G401.6 (cell line): ENCODE results near the gene NEIL1.
"Not testable (repeated sequence)": the region's sequence is repeated elsewhere in the genome, so short reads cannot be mapped to it uniquely, and the experiment has no call there.

Experiments
- FAIRE-seq: peaks from 2 replicates; lab custom pipeline; 2012; peaks lifted over from hg19 to GRCh38; lab: Jason Lieb, UNC

The NEIL1 gene, protein sequence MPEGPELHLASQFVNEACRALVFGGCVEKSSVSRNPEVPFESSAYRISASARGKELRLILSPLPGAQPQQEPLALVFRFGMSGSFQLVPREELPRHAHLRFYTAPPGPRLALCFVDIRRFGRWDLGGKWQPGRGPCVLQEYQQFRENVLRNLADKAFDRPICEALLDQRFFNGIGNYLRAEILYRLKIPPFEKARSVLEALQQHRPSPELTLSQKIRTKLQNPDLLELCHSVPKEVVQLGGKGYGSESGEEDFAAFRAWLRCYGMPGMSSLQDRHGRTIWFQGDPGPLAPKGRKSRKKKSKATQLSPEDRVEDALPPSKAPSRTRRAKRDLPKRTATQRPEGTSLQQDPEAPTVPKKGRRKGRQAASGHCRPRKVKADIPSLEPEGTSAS

DNA sequence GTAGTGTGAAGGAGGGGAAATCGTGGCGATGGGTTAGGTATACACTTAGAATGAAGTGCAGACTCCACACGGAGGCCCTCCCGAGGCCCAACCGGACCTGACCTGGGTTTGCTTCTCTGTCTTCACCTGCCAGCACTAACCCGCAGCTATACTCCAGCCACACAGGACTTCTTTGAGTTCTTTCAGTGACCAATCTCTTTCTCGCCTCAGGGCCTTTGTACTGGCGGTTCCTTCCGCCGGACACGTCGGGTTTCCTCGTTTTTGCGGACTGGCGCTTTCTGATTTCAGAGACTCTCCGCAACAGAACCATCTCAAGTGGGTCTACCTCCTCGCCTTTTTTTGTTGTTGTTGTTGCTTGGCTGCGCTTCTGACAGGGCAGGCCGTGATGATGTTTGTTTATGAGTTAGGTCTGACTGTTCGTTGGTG is at the start of gene NEIL1:
TSS of gene NEIL1 (plus strand) at position 244 of the 426 bp plus-strand sequence. CDS start 1,867 bp downstream, outside the sequence.
- FAIRE-seq: no peak

DNA sequence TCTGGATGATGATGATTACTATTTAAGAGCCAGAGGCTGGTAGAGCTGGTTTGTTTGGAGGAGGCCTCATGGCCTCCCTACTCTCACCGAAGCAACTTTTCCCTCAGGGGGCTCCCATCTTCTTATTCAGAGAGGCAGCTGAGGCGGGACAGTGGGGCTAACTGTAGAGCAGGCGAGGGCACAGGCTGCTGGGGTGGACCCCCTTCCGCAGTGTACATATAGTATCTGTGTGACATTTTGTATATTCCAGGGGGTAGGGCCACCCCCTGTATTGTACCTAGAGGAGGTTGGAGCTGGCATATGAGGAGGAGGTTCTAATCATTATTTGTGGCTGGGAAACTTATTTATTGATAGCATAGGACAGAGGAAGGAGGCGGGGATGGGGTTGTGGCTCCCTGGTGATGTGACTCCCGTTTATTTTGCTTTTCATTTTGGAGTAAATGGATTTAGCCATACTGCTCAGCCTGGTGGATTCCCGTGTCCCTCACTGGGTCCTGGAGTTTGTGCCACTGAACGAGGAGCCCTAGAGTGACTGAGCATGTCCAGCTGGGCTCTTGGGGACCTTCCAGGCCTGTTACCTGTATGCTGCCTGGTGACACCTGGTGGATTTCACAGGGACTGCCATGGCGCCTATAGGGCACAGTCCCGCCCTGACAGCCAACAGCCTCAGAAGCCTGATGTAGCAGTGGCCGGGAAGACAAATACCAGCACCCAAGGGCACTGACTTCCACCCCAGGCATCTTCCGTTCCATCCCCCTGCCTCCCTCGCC is 48.1 kb upstream of the NEIL1 start:
- FAIRE-seq: not testable (repeated sequence)

DNA sequence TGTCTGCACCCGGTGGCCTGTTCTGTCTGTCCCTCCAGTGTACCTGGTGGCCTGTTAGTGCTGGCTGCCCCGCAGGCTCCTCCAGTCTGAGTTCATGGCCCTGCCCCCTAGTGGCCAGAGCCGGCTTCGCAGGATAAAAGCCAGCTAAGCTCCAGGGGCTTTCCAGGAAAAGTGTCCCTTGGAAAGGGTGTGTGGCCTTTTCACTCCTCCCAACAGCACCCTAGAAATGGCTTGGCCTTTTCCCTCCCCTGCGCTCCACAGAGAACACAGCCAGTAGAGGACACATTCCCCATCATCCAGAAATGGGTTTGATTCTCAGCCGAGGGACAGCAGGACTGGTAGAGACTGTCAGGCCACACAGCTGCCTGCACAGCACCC is 47.5 kb upstream of the NEIL1 start:
- FAIRE-seq: not testable (repeated sequence)

DNA sequence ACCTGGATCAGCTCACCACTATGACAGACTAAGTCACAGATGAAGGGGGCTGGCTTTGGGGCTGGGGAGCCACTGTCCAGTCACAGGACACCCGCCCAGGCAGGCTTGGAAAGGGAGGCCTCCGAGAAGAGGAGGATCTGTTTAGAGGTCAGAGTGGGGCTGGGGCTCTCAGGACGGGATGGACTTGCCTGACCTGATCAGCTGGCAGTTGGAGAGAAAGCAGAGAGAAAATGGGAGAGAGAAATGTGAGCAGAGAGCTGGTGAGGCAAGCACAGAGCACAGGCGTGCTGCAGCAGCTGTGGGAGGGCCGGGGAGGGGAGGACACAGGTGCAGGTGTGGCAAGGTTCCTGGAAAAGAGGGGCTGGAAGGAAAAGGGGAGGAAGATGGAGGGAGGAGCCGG is 46.8 kb upstream of the NEIL1 start:
- not testable (repeated sequence) for FAIRE-seq

DNA sequence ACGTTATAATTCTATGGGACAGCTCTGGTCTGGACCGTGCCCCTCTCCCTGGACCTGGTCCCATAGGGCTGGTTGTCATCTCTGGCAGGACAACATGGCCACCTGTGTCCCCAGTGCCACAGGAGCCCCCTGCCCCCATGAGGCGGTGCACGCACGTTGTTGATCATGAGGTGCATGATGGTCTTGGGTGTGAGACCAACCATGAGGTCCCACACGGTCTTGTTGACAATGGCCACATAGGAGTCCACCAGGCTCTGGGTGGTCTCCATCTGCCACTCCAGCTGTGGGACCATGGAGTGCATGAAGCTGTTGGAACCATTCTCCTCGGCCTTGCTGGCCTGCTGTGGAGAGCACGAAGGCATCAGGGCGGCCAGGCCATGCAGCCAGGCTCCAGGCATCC is 44.5 kb upstream of the NEIL1 start:
- no peak for FAIRE-seq

DNA sequence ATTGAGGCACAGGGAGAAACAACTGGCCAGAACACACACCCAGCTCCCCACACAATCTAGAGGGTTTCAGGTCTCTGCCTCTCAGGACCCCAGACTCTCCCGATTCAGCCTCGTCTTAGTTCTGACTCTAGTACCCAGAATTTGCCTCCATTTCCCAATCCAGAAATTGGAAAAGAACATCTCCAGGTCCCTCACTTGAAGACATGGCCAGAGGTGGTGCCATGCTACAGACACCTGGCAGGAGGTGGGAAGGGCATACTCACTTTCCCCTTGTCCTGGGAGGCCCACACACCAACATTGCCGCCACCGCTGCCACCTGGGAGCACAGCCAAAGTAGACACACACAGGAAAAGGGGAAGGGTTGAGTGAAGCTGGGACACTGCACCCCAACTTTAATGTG is 44.1 kb upstream of the NEIL1 start:
- FAIRE-seq: not testable (repeated sequence)

DNA sequence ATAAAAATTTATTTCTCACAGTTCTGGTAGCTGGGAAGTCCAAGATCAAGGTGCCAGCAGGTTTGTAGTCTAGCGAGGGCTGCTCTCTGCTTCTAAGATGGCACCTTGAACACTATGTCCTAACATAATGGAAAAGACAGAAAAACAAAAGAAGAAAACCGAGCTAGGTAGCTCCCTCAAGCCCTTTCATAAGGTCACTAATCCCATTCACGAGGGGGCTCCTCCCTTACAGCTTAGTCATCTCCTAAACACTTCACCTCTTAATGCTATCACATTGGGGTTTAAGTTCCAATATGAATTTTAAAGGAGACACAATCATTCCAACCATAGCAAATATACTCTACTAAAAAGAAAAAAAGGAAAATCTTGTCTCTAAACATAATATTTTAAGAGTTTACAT is 40.7 kb upstream of the NEIL1 start:
- no peak for FAIRE-seq

DNA sequence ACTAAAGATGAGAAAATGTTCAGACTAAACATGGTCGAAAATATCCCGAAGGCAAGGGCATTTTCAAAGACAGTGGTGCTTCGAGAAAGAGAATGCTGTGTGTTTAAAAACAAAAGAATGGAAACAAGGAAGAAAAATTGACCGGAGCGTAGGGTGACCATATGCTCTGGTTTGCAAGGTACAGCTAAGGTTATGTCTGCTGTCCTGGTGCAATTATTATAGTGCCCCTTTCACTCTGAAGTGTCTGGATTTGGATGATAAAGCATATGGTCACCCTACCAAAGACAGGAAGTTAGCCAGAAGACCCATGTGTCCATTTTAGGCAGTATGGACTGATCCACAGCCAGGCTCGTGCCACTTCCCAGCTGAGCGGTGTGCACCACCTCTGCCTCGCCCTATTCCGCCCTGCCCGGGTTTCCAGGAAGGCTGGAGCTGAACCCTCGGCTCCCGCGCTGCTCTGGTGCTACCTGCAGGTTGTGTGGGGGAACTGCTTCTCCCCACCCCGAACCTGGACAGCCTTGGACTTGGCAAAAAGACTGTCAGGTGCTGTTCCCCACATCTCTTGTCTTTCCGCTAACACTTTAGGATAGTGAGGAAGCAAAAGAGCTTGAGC is 39.0 kb upstream of the NEIL1 start:
- no peak for FAIRE-seq

DNA sequence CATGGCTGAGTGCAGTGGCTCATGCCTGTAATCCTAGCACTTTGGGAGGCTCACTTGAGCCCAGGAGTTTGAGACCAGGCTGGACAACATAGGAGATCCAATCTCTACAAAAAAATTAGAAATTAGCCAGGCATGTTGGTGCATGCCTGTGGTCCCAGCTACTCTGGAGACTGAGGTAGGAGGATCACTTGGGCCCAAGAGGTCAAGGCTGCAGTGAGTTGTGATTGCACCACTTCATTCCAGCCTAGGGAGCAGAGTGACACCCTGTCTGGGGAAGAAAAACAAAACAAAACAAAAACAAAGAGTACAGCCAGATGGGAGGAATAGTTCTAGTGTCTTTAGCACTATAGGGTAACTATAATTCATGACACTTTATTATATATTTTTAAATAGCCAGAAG is 37.1 kb upstream of the NEIL1 start:
- no peak for FAIRE-seq

DNA sequence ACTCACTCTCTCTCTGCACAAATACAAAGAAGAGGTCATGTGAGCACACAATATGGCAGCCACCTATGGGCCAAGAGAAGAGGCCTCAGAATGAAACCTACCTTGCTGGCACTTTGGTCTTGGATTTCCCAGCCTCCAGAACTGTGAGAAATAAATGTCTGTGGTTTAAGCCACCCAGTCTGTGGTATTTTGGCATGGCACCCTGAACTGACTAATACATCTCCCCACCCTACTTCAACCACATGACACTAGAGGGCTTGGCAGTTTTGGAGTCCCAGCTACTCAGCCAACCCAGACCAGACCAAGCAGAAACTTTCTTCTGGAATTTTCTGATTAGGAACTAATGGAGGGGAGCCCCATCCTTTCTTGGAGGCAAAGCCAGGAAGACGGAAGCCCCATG is 34.3 kb upstream of the NEIL1 start:
- FAIRE-seq: not testable (repeated sequence)

DNA sequence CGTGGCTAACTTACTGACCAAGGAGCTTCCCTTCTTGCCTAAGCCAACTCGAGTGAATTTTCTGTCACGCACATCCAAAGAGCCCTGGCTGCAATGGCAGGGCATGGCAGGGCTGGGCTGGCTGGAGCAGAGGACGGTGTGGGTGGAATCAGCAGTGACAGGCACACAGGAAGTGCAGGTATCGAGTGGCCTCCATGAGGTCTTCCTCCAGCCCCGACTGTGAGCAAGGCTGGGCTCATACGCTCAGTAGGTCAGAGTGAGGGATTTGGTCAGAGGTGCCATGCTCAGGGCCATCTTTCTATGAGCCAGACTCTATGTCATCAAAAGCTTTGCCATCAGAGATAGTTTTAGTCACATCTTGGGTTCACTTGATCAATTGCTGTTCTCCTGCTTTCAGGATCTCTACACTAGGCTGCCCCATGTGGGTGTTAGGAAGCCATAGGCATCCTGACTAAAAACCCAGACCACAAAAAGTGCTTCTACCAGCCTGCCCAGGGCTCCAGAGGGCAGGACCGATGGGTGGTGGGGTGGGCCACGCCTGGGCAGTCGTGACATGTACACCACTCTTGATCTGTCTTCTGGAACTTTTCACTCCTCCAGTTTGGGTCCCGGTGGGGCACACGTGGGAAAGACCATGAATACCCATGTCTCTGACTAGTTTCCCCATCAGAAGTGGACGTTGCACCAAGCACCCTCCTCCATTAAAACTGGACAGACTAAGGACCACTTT is 33.6 kb upstream of the NEIL1 start:
- FAIRE-seq: no peak

DNA sequence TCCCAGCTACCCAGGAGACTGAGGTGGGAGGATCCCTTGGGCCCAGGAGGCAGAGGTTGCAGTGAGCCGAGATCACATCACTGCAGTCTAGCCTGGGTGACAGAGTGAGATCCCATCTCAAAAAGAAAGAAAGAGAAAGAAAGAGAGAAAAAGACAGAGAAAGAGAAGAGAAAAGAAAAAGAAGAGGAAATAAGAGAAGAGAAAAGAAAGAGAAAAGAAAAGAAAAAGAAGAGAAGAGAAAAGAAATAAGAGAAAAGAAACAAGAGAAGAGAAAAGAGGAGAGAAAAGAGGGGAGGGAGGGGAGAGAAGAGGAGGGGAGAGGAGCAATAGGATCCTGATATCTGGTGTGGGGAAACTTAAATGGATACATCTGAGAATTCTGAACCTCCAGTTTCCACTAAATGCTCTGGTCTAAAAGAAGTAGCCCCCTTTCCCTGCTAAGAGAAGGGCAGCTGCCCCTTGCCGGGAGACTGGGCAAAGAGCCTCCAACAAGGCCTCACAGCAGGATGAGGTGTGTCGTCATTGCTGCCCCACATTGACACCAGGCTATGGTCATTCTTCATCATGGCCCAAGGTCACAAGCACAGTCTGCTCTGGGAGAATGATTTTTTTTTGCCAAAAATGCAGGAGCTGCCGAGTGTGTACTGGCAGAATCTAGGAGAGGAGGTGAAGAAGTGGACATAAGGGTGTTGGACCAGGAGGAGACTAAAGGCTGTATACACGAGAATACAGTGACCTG is 32.1 kb upstream of the NEIL1 start:
- no peak for FAIRE-seq

DNA sequence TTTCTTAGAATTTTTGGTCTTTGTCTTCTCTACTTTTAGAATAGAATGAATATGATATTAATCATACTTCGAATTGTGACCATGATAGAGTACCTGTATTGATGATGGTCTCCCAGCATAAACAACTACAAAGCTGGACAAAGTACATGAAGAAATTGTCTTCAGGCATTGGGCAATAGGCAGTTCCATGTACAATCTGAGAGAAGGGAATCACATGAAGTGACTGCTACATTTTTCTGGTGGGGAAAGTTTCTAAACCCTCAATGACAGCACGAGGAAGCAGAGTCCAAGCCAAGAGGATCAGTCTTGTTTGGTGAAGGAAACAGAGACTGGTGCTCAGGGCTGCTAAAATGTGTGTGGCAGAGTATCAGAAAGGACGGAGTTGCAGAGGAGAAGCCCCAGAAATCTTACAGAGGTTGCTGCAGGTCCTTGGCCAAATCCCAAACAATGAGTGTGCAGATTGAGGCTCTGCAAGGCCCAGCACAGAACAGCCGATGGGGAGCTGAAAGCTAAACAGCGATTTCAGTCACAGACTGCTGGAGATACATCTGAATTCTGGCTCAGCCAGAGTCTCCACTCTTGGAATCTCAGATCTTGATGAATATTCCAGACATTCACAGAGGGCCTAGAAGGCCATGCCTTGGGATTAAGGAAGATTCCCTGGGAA is 27.5 kb upstream of the NEIL1 start:
- FAIRE-seq: not testable (repeated sequence)

DNA sequence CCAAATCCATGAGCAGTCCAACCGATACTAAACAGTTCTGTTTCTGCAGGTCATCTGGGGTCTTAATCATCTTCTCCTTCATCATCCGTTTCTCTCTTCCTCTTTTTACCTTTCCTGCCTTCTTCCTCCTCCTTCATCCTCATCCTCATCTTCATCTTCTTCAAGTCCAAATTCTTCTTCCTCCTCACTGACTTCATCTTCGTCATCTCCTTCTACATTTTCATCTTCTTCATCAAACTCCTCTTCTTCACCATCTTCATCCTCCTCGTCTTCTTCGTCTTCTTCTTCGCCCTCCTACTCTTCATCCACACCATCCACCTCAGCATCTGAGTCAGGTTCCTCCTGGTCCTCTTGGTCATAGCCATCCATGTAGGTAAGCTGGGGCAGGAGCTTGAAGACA is 25.1 kb upstream of the NEIL1 start:
- no peak for FAIRE-seq

DNA sequence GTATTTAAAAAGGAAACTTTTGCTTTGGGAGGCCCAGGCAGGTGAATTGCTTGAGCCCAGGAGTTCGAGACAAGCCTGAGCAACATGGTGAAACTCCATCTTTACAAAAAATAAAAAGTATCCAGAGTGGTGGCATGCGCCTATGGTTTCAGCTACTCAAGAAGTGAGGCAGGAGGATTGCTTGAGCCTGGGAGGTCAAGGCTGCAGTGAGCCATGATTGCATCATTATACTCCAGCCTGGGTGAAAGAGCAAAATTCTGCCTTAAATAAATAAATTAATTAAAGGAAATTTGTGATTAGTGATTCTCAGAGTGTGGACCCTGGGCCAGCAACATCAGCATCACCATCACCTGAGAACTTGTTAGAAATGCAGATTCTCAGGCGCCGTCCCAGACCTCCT is 20.9 kb upstream of the NEIL1 start:
- no peak for FAIRE-seq

DNA sequence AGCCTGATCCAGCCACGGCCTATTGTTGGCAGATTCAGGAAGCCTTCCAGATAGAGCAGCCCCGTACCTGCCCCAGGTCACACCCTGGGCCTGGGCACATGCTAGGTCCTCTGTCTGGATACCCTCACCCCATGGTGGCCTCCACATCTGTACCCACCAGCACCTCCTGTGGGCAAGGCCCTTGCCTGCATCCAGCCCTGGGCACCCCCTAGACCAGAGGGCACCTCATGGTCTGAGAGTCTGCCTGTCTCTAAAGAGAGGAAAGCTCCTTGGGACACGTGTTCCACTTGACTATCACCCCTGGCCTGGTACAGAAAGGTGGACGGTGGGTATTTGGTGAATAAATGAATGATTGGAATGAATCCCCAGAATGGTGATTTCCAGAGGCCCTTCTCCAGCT is 19.8 kb upstream of the NEIL1 start:
- no peak for FAIRE-seq

DNA sequence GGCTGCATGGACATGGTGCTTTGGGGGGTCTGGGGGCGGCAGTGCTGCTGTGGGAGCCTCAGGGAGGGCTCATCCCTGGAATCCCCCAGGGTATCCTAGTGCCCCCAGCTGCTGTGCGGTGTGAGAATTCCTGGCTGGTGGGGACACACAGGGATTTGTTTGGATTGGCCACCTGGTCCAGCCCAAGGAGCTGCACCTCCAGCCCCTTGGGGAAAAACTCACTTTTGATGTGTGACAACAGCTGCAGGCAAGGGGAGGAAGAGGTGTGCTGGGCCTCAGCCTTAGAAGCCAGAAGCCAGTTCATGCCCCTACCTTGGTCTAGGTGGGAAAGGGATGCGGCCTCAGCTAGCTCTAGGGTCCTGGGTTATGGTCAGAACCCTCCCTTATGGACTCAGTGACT is 19.3 kb upstream of the NEIL1 start:
- no peak for FAIRE-seq

DNA sequence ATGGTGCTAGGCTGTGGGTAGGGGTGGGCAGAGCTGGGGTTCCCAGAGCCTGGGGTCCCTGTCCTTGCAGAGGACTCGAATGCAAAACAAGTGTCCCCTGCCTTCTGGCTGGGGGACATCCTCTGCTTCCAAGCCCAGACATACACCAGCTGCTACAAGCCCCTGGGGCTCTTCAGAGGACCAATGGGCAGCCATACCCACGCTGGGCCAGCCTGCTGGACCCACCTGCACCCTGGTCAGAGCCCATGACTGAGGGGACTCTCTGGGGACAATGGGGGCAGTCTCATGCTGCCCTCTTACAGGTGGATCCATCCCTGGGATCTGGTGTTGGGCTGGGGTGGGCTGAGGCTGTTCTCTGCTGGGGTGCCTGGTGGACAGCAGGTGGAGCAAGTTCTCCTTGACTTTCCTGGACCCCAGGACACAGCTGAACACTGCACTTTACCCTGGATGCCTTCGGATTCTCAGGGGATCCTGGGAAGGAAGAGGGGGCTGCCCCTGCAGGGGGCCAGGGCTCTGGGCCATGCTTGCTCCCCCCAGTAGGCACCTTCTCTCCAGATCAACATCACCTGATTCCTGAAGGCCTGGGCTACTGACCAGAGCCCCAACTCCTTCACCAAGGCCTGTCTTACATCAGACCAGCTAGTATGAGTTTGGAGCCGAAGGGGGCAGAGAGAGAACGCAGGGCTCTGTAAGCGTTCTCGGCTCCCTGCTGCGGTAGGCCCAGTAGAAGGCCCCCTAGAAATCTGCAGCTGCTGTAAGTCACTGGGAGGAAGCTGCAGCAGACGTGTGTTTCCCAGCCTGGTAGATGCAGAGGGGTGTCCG is 18.1 kb upstream of the NEIL1 start:
- no peak for FAIRE-seq

DNA sequence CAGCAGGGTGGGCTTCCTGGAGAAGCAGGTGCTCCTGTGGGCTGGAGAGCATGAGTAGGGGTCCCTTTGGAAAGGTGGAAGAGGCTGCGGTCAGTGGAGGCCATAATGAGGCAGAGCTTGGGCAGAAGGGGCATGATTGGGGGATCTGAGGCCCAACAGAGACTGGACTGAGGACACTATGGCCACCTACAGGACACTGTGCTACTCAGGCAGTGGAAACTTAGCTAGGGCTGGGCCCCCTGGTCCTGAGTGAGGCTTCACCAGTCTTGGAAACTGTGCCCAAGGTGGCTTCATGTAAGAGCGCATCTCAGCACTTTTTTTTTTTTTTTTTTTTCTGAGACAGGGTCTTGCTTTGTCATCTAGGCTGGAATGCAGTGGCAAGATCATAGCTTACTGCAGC is 17.3 kb upstream of the NEIL1 start:
- no peak for FAIRE-seq

DNA sequence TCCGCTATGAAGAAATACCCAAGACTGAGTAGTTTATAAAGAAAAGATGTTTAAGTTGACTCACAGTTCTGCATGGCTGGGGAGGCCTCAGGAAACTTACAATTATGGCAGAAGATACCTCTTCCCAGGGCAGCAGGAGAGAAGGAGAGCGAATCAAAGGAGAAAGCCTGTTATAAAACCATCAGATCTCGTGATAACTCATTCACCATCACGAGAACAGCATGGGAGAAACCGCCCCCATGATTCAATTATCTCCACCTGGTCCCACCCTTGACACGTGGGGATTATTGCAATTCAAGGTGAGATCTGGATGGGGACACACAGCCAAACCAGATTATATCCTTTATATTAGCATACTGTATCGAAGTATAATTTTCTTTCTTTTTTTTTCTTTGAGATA is 14.7 kb upstream of the NEIL1 start:
- not testable (repeated sequence) for FAIRE-seq
